Islet precursor cell (in vitro differentiated cells): ENCODE results near the gene SEC14L5.
"Not testable (repeated sequence)": the region's sequence is repeated elsewhere in the genome, so short reads cannot be mapped to it uniquely, and the experiment has no call there.

ENCODE experiments used
- DNase-seq: peaks from one replicate; pipeline ENCODE4 v3.0.0-alpha.2; 2018

Gene SEC14L5

DNA sequence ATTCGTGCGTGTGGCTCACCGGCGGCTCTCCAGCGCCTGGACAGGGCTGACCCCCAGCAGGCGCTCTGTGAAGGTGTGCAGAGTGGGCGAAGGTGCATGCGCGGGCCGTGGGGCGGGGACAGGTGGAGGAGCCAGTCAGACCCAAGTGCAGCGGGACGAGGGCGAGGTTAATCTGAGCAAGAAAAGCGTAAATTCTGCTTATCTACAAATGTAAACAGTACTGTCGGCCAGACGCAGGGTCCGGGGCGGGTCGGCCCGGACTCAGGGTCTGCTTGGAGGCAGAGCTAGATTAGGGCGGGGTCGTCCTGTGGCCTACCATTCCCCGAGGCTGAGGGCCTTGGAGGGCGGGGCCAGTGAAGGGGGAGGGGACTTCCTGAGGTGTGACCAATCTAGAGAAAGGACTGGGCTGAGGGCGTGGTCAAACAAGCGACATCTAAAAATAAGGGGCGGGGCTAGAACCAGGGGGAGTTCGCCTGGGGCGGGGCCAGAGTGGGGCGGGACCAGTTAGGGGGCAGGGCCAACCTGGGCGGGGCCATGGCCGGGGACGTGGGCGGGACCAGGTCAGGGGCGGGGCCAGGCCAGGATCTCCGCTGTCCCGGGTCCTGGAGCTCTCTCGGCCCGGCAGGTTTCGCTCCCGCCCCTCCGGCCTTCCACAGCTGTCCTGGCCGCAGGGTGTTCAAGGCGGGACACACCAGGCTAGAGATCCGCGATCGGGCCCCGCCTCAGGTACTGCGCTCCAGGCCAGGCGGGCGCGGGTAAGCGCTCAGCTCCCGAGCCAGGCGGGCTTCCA lies at the start of gene SEC14L5:
SEC14L5 (plus strand) TSS at position 611 of the 790 bp plus-strand sequence. CDS start 994 bp downstream, outside the sequence.
- peak; percentile 100 for DNase-seq

DNA sequence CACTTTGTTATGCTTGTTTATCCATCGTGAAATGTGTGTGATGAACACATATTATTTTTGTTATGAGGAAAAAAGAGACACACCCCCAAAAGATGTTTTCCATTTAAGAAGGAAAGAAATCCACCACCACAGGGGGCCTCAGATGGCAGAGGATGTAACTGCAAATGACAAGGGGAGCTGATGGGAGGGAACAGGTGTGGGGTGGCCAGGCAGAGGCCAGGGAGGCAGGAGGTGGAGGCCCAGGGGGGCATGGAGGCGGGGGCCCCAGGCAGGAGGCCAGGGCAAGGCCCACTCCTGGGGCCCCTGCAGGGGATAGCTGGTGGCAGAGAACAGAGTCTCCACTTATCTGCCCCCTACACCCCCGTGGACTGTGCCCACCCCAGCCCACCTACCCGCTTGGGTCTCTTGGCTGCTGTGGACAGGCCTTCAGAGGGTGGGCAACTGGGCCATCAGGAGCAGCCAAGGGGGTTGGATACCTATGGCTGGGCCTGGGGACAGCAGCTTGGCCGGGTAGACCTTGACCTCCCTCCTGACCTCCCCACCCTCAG lies 49.2 kb upstream of the SEC14L5 start:
- DNase-seq = no peak

GRCh38 chr16:4909825-4910224 lies 48.3 kb upstream of the SEC14L5 start:
- no peak for DNase-seq

- no peak for DNase-seq
Observed at GRCh38 chr16:4910828-4911227, 47.3 kb upstream of the SEC14L5 start.

GRCh38 chr16:4911970-4912386 lies 46.2 kb upstream of the SEC14L5 start:
- no peak for DNase-seq

DNA sequence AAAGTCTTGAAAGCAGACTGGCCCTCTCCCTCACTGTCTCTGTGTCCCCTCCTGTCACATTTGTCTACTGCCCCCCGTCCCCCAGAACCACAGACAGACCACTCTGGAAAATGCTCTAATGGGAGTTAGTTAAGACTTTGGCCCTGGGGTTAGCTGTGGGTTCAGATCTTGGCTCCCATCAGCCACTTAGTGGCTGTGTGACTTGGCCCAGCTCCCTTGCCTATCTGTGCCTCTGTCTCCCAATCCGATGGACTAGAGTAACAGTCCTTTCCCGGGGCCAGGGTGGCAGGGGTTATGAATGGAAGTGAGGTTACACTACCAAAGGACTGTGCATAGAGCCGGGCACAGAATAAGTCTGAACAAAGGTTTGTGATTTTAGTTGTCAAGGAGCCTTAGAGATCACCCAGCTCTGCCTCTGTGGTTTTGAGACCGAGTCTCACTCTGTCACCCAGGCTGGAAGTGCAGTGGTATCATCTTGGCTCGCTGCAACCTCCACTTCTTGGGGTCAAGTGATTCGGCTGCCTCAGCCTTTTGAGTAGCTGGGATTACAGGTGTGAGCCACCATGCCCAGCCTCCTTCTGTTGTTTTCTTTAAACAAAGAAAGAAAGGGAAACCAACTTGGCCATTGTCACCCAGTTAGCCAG lies 44.9 kb upstream of the SEC14L5 start:
- DNase-seq = no peak

DNA sequence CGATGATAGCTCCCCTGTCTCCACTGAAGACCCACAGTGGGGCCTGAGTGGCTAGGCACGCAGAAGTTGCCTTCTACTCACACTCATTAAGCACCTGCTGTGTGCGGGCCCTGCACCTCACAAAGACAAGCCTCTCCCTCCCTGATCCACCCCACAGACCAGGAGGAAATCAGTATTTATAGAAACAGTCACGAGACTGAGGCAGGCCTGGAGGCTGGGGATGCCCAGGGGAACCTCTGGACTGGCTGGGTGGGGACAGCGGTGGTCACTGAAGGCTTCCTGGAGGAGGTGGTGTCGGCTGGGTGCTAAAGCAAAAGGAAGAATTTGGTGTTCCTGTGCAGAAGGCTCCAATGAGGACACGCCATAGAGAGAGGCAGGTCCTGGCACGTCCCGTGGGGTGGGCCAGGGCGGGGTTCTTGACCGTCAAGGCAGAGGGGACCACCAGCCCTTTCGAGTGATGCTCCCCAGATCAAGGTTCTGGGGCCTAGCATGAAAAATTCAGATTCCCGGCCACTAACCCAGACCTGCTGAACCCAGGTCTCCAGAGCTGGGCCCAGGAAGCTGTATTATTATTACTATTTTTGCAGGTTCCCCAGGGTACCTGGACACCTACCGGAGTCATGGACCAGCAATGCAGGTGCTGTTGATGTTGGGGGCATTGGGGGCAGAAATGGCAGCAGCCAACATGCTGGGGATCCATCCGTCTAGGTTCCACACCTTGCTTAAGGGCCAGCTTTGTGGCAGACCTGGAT lies 44.2 kb upstream of the SEC14L5 start:
- no peak for DNase-seq

DNA sequence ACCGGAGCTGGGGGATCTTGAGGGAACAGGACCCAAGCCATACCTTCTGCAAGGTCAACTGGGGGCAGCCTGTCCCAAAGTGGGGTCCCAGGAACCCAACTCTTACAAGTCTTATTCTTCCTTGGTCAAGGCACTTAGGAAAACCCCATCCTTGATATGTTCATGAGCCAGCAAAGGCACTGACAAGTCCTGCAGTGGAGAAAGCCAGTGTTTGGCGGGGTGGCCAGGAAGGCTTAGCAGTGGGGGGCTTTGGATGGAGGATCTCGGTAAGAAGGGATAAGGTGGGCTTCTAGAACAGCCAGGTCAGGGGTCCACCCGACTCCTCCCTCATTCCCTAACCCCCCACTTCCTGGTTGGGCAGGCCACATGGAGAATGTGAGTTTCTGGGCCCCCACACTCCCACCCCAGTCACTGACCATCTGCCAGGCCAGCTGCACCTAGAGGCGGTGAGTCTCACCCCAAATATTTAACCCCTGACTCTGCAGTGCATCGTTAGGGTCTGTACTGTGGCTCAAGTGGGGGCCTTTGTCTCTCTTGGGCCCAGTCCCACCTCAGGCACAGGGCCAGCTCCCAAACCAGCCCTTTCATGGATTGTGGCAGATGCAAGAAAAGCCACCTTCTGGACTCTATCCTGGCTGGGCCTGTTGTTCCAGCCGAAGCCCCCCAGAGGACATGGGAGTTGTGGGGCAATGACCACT lies 43.5 kb upstream of the SEC14L5 start:
- no peak for DNase-seq

- DNase-seq = no peak
Observed at GRCh38 chr16:4915226-4915761, 42.8 kb upstream of the SEC14L5 start.

DNA sequence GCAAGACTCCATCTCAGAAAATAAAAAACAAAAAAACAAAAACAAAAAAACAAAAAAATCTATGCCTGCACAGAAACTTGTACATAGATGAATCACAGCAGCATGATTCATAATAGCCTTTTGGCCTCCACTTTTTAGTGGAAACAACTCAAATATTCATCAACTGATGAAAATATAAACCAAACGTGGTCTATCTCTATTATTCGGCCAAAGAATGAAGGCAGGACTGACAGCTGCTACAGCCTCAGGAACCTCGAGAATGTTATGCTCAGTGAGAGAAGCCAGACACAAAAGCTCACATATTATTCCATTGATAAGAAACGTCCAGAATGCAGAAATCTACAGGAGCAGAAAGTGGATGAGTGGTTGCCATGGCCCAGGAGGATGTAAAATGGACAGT lies 41.0 kb upstream of the SEC14L5 start:
- DNase-seq = no peak

GRCh38 chr16:4918781-4919251 lies 39.3 kb upstream of the SEC14L5 start:
- DNase-seq = peak; percentile 70

- DNase-seq = no peak
Observed at GRCh38 chr16:4920826-4921225, 37.3 kb upstream of the SEC14L5 start.

DNA sequence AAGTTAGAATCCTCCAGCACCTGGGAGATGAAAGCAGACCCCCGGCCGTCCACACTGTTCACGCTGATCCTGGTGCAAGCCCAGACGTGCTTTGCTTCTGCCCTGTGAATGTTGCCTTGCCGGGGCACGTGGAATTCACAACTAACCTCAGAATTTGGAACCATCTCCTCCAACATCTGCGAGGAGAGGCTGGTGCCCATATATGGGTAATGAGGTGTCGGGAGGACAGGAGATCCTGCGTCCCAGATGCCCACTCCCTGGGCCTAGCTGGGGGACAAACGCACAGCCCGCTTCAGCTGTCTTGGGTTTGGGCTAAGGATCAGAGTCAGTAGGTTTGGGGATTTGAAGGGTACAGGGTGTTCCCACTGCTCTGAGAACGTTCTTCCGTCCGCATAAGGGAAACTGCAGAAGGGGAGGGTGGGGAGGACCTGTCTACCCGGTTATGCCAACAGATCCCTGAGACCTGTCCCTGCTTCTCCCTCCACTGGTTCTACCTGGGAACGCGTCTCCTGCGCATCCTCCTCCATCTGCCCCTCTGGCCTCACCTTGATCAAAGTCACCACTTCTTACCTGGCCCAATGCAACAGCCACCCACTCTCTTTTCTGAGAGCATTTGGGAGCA lies 35.3 kb upstream of the SEC14L5 start:
- no peak for DNase-seq

DNA sequence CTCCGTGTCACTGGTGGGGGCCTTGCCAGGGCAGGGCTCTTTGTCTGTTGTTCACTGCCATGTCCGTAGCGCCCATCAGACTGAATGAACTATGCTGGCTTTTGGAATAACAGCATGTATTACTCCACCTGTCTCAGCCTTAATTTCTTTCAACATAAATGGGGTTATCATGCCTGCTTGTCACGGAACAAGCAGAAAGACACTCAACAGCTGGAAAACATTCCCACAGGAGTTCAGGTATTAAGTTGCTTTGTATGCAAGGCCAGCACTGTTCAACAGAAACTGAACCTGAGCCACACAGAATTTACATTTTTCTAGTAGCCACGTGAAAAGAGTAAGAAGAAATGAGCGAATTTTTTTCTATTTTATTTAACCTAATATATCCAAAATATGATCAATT lies 34.3 kb upstream of the SEC14L5 start:
- DNase-seq = no peak

DNA sequence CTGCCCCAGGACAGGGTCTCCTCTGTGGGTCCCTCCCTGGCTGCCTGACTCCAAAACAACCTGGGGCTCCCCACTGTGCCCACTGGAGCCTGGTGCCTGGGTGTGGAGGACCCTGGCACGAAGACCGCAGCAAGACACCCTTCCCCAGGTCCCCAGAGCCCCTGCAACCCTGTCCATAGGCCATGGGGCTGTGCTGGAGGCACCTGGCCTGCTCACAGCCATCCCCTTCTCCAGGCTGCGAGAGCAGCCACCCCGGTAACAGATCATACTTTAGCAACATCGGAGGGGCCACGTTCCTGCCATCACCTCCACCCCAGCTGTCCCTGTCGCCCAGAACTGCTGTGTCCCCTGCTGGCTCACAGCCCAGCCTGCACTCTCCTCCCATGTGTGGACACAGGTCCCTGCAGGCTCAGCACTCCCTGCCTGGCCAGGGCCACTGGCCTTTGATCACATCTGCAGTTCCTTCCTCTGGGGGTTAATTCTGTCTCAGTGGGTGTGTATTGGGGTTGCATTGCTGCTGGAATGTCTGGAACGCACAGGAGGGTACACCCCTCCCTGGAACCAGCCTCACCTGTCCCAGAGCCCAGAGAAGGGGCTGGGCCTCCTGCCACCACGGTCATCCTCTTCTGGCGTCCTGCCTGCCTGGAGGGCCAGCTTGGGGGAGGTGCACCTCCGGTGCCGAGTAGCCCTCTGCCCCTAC lies 33.4 kb upstream of the SEC14L5 start:
- peak; percentile 80 for DNase-seq

DNA sequence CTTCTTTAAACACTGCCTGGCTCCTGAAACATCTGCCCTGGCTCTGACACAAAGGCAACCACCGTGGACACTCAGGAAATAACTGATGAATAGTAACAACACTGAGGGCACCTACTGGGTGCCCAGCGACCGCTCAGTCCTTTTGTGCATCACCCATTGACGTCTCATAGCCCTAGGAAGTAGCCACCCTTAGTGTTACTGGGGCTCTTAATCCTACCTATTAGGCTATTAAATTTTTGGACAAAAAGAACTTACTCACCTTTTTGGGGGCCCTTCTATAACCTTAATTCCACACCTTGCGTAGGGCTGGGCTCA lies 32.9 kb upstream of the SEC14L5 start:
- no peak for DNase-seq

DNA sequence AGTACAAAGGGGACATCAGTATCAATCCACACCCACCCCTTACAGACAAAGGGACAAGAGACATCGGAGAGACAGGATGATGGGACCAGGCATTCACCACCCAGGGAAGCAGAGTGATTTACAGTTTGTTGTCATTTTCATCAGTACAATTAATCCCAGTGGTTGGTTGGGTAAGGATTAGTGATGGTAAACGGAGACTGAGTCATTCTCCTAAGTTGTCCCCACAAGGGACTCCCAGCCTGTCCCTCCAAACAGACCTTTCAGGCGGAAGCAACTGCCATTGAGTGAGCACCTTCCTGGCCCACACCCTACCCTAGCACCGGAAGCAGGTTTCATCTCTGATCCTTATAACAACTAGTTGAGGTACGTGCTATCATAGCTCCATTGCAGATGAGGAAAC lies 32.3 kb upstream of the SEC14L5 start:
- no peak for DNase-seq

DNA sequence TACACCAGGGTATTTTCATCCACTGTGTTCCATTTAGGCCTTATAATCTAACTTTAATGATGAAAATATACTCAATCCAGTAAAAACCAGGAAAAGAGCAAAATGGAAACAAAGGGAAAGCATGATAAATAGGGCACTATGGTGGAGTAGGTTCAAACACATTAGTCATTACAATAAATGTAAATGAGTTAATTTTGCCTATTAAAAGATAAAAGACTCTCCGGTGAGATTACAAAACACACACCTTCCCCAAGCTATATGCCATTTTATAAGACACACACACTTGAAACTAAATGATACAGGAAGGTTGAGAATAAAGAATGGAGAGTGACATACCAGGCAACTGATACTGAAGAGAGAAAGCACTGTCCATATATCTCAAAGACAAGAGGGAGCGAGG lies 31.2 kb upstream of the SEC14L5 start:
- no peak for DNase-seq

GRCh38 chr16:4927661-4928060 lies 30.5 kb upstream of the SEC14L5 start:
- DNase-seq = no peak

DNA sequence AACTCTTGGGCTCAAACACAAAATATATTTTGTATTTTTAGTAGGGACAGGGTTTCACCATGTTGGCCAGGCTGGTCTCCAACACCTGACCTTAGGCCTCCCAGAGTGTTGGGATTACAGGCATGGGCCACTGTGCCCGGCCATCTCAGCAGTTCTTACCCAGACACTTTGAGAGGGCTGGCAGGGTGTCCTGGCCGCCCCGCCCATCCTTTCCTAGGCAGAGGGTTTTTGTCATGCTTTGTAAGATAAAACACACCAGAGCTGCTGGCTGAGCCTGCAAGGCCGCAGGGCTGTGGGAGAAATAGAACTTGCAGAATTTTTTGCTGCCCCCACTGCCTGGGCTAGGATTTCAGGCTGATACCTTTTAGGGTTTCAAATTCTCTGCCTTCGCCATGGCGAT lies 29.9 kb upstream of the SEC14L5 start:
- no peak for DNase-seq

DNA sequence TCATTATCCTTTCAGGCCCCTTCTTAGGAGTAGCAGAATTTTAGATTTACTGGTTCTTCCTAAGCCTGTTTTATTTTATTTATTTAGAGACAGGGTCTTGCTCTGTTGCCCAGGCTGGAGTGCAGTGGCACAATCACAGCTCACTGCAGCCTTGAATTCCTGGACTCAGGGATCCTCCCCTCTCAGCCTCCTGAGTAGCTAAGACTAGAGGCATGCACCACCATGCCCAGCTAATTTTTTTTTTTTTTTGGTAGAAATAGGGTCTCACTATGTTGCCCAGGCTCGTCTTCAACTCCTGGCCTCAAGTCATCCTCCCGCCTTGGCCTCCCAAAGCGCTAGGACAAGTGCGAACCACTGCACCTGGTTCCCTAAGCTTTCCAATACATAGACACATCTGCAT lies 28.5 kb upstream of the SEC14L5 start:
- not testable (repeated sequence) for DNase-seq

DNA sequence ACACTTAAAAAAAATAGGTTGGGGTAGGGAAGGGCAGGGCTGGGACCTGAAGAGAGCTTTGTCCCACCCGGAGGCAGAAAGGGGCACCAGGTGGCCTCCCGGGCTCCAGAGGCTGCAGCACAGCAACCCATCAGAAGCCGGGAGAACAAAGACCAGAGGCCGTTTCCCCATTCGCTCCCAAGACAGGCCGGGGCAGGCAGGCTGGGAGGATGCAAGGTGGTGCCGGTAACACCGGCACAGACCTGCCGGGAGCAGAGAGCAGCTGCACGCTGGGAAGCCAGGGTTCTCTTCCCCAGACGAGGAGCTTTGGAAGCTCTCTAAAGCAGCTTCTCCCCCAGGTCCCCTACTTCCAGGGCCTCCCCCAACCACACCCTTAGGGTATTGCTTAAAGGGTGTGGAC lies 26.7 kb upstream of the SEC14L5 start:
- DNase-seq = no peak
